ENCODE data around the gene SNAP91. TPM values are rescaled to one million over a fixed set of nuclear protein-coding genes. Genes with fewer than 3 reads are reported as not detected.

SNAP91 gene
- total RNA-seq, 1 donor = not detected

- no peaks in the 10 kb centered on the region for H3K27me3 ChIP-seq (ENCODE audit: insufficient read depth, low read length)
- no peak overlapping the region for H3K4me3 ChIP-seq (ENCODE audit: low read length)
- no peaks in the 10 kb centered on the region for H3K9me3 ChIP-seq (ENCODE audit: low read depth, low read length)
- H3K4me1 ChIP-seq (ENCODE audit: insufficient read depth, low read length) = no peaks in the 10 kb centered on the region
Measured at GRCh38 chr6:83539678-83540077, 169.2 kb downstream of the SNAP91 start.

GRCh38 chr6:83536647-83537589, 172.0 kb downstream of the SNAP91 start:
- H3K9me3 ChIP-seq (ENCODE audit: low read depth, low read length) = no peaks in the 10 kb centered on the region
- no peak overlapping the region for H3K4me3 ChIP-seq (ENCODE audit: low read length)
- H3K4me1 ChIP-seq (ENCODE audit: insufficient read depth, low read length) = no peaks in the 10 kb centered on the region
- H3K27me3 ChIP-seq (ENCODE audit: insufficient read depth, low read length) = no peaks in the 10 kb centered on the region

GRCh38 chr6:83536034-83536646, 172.8 kb downstream of the SNAP91 start:
- Histone ChIP-seq H3K4me3 (ENCODE audit: low read length) (no peak overlapping the region), H3K27me3 (ENCODE audit: insufficient read depth, low read length) (peaks cover 3% of the 10 kb centered on the region), H3K4me1 (ENCODE audit: insufficient read depth, low read length) (no peaks in the 10 kb centered on the region), H3K9me3 (ENCODE audit: low read depth, low read length) (no peaks in the 10 kb centered on the region)

- no peaks in the 10 kb centered on the region for H3K4me1 ChIP-seq (ENCODE audit: insufficient read depth, low read length)
- no peaks in the 10 kb centered on the region for H3K9me3 ChIP-seq (ENCODE audit: low read depth, low read length)
- H3K27me3 ChIP-seq (ENCODE audit: insufficient read depth, low read length) = peaks cover 9% of the 10 kb centered on the region
- H3K4me3 ChIP-seq (ENCODE audit: low read length) = no peak overlapping the region
Measured at GRCh38 chr6:83518816-83519480, 190.0 kb downstream of the SNAP91 start.

GRCh38 chr6:83517500-83517899, 191.4 kb downstream of the SNAP91 start:
- H3K4me1 ChIP-seq (ENCODE audit: insufficient read depth, low read length) = peaks cover 2% of the 10 kb centered on the region
- H3K27me3 ChIP-seq (ENCODE audit: insufficient read depth, low read length) = peaks cover 24% of the 10 kb centered on the region
- no peaks in the 10 kb centered on the region for H3K9me3 ChIP-seq (ENCODE audit: low read depth, low read length)
- H3K4me3 ChIP-seq (ENCODE audit: low read length) = no peak overlapping the region

GRCh38 chr6:83514866-83515466, 193.9 kb downstream of the SNAP91 start:
- peaks cover 7% of the 10 kb centered on the region for H3K4me1 ChIP-seq (ENCODE audit: insufficient read depth, low read length)
- H3K27me3 ChIP-seq (ENCODE audit: insufficient read depth, low read length) = peaks cover 43% of the 10 kb centered on the region
- no peak overlapping the region for H3K4me3 ChIP-seq (ENCODE audit: low read length)
- no peaks in the 10 kb centered on the region for H3K9me3 ChIP-seq (ENCODE audit: low read depth, low read length)

GRCh38 chr6:83514466-83514865, 194.4 kb downstream of the SNAP91 start:
- no peak overlapping the region for H3K4me3 ChIP-seq (ENCODE audit: low read length)
- peaks cover 43% of the 10 kb centered on the region for H3K27me3 ChIP-seq (ENCODE audit: insufficient read depth, low read length)
- no peaks in the 10 kb centered on the region for H3K9me3 ChIP-seq (ENCODE audit: low read depth, low read length)
- H3K4me1 ChIP-seq (ENCODE audit: insufficient read depth, low read length) = peaks cover 7% of the 10 kb centered on the region

- Histone ChIP-seq H3K4me3 (ENCODE audit: low read length) (no peak within 1 kb of the TSS), H3K27me3 (ENCODE audit: insufficient read depth, low read length) (peaks cover 43% of the 10 kb centered on the region), H3K4me1 (ENCODE audit: insufficient read depth, low read length) (peaks cover 7% of the 10 kb centered on the region), H3K9me3 (ENCODE audit: low read depth, low read length) (no peaks in the 10 kb centered on the region)
Measured at GRCh38 chr6:83511901-83512681, 196.8 kb downstream of the SNAP91 start, which contains the start of gene PRSS35. Gene PRSS35 (plus strand): TSS chr6:83512534. CDS start chr6:83523442, 10,908 bp downstream.

- Histone ChIP-seq H3K27me3 (ENCODE audit: insufficient read depth, low read length) (peaks cover 43% of the 10 kb centered on the region), H3K9me3 (ENCODE audit: low read depth, low read length) (no peaks in the 10 kb centered on the region), H3K4me1 (ENCODE audit: insufficient read depth, low read length) (peaks cover 7% of the 10 kb centered on the region), H3K4me3 (ENCODE audit: low read length) (no peak overlapping the region)
Measured at GRCh38 chr6:83511266-83511665, 197.6 kb downstream of the SNAP91 start.

GRCh38 chr6:83510791-83511190, 198.1 kb downstream of the SNAP91 start:
- no peaks in the 10 kb centered on the region for H3K9me3 ChIP-seq (ENCODE audit: low read depth, low read length)
- H3K4me3 ChIP-seq (ENCODE audit: low read length) = no peak overlapping the region
- H3K4me1 ChIP-seq (ENCODE audit: insufficient read depth, low read length) = peaks cover 7% of the 10 kb centered on the region
- H3K27me3 ChIP-seq (ENCODE audit: insufficient read depth, low read length) = peaks cover 43% of the 10 kb centered on the region

GRCh38 chr6:83509441-83509840, 199.5 kb downstream of the SNAP91 start:
- Histone ChIP-seq H3K4me3 (ENCODE audit: low read length) (no peak overlapping the region), H3K4me1 (ENCODE audit: insufficient read depth, low read length) (peaks cover 7% of the 10 kb centered on the region), H3K27me3 (ENCODE audit: insufficient read depth, low read length) (peaks cover 39% of the 10 kb centered on the region), H3K9me3 (ENCODE audit: low read depth, low read length) (no peaks in the 10 kb centered on the region)

GRCh38 chr6:83505356-83505755, 203.5 kb downstream of the SNAP91 start:
- H3K4me3 ChIP-seq (ENCODE audit: low read length) = no peak overlapping the region
- H3K4me1 ChIP-seq (ENCODE audit: insufficient read depth, low read length) = no peaks in the 10 kb centered on the region
- H3K27me3 ChIP-seq (ENCODE audit: insufficient read depth, low read length) = peaks cover 3% of the 10 kb centered on the region
- H3K9me3 ChIP-seq (ENCODE audit: low read depth, low read length) = no peaks in the 10 kb centered on the region

Measured in mononuclear cell (primary cell).